Myocyte (in vitro differentiated cells): Measurements from ENCODE around the gene PSMD2. TPM values are rescaled to one million over a fixed set of nuclear protein-coding genes. Genes with fewer than 3 reads are reported as not detected.
"Not testable (repeated sequence)": the region's sequence is repeated elsewhere in the genome, so short reads cannot be mapped to it uniquely, and the experiment has no call there.

Experiments
- DNase-seq: peaks from one replicate; pipeline ENCODE4 v3.0.0-alpha.2; 2012; ENCODE audit warnings: low read depth
- total RNA-seq: library from RNA; depleted of rRNA; stranded (reverse); fragments of >200 nt; gene quantifications from 2 replicates; pipeline ENCODE4 v1.2.3, GENCODE V29; 2014

The PSMD2 gene
- total RNA-seq, 1 donor from 2014 or later = 540 TPM

GRCh38 chr3:184337981-184338380, 38.9 kb downstream of the PSMD2 start:
- DNase-seq = no peak

- no peak for DNase-seq
Observed at GRCh38 chr3:184338511-184338945, 39.5 kb downstream of the PSMD2 start.

DNA sequence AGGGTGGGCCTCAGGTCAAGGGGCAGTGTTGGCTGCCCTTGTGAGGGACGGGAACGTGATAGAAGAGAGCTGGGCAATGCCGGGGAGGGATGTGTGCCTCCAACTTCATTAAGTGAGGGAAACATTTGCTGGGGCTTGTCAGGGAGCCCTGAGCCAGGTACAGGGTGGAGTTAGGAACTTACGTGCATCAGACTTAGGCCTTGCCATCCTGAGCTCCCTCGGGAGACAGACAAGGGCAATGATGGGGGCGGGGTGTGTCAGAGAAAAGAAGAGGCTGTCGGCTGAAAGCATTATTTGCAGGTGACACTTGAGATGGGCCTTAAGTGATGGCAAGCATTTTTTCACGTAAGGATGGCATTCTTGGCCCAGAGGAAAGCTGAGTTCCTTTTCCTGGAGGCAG, 40.0 kb downstream of the PSMD2 start:
- DNase-seq = no peak

DNA sequence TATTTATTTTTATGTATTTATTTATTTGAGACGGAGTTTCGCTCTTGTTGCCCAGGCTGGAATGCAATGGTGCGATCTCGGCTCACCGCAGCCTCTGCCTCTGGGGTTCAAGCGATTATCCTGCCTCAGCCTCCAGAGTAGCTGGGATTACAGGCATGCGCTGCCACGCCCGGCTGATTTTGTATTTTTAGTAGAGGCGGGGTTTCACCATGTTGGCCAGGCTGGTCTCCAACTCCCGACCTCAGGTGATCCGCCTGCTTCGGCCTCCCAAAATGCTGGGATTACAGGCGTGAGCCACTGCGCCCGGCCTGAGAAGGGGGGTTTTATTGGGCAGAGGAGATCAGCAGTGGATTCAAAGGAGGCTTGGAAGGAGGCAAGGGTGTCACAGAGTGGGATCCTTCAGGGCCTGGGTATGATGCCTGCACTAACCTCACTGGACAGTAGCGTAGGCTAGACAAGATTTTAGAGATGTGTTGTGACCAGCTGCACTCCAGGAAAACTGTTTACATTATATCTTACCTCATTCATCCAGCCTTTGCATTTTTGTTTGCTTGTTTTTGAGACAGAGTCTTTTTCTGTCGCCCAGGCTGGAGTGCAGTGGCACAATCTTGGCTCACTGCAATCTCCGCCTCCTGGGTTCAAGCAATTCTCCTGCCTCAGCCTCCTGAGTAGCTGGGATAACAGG, 40.6 kb downstream of the PSMD2 start:
- not testable (repeated sequence) for DNase-seq

DNA sequence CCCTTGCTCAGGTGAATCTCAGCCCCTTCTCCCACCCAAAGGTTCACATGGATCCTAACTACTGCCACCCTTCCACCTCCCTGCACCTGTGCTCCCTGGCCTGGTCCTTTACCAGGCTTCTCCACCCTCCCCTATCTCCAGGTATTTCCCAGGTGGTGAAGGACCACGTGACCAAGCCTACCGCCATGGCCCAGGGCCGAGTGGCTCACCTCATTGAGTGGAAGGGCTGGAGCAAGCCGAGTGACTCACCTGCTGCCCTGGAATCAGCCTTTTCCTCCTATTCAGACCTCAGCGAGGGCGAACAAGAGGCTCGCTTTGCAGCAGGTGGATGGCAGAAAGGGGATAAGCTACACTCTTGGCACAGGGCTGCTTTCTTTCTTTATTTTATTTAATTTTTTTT, 42.9 kb downstream of the PSMD2 start:
- DNase-seq = no peak

DNA sequence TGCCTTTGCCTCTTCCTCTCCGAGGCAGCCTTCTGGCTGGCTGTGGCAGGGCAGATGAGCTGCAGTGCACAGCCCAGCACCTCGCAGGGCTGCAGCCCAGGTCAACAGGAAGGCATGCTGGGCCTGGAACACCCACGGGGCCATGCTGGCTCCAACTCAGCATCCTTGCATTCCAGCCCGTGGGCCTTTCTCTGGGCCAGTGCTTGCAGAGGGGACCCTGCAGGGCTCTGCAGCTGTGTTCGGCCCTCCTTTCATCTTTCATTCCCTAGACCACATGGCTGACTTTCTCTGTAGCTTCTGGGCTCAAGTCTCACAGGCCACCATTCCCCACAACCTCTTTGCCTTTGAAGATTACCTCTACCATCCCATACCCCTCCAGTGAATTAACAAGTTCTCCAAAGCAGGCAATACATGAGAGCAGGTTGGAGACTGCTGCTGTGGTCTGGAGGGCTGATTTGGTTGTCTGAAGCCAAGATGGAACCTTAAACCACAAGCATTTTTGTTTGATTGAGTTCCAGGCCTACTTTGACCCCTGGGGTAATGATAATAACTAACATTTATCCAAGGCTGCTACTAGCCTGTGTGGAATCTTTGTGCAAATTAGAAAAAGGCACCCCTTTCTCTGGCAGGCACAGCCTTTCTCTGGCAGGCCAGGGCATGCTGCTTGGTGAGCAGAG, 44.3 kb downstream of the PSMD2 start:
- no peak for DNase-seq

DNA sequence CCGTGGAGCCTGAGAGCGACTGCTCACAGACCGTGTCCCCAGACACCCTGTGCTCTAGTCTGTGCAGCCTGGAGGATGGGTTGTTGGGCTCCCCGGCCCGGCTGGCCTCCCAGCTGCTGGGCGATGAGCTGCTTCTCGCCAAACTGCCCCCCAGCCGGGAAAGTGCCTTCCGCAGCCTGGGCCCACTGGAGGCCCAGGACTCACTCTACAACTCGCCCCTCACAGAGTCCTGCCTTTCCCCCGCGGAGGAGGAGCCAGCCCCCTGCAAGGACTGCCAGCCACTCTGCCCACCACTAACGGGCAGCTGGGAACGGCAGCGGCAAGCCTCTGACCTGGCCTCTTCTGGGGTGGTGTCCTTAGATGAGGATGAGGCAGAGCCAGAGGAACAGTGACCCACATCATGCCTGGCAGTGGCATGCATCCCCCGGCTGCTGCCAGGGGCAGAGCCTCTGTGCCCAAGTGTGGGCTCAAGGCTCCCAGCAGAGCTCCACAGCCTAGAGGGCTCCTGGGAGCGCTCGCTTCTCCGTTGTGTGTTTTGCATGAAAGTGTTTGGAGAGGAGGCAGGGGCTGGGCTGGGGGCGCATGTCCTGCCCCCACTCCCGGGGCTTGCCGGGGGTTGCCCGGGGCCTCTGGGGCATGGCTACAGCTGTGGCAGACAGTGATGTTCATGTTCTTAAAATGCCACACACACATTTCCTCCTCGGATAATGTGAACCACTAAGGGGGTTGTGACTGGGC, 45.7 kb downstream of the PSMD2 start:
- no peak for DNase-seq

GRCh38 chr3:184345317-184346144, 46.5 kb downstream of the PSMD2 start:
- DNase-seq = peak; percentile 71

DNA sequence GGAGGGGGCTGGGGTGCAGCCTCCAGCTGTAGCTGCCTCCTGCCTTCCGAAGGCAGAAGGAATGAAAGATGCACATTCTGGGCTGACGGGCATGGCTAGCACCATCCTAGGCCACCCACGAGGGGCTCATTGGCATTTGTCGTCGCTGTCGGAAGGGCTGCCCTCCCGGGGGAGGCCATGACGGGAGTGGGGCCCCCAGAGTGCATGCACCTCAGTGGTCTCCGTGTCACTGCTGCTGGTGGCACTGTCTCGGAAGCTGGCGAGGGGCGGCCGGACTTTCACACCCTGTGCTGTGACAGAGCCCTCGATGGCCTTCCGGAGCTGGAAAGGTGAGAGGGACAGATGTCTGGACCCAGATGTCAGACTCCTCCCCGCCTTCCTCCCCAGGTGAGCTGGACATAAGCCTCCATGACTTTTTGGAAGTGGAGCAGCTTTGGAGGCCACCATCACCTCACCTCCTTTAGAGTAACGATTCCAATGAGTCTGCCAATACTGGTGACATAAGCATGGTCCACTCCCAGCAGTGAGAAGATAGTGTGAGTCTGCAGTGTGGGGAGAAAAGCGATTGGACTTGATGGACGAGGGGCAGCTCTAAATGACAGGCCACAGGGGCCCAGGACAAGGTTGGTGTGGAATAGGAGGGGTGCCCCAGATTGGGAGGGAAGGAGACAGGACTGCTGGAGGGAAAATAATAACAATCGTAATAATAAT, 47.6 kb downstream of the PSMD2 start:
- DNase-seq = no peak

- DNase-seq = no peak
Observed at GRCh38 chr3:184347321-184348056, 48.4 kb downstream of the PSMD2 start.

- no peak for DNase-seq
Observed at GRCh38 chr3:184348057-184348382, 49.0 kb downstream of the PSMD2 start.

DNA sequence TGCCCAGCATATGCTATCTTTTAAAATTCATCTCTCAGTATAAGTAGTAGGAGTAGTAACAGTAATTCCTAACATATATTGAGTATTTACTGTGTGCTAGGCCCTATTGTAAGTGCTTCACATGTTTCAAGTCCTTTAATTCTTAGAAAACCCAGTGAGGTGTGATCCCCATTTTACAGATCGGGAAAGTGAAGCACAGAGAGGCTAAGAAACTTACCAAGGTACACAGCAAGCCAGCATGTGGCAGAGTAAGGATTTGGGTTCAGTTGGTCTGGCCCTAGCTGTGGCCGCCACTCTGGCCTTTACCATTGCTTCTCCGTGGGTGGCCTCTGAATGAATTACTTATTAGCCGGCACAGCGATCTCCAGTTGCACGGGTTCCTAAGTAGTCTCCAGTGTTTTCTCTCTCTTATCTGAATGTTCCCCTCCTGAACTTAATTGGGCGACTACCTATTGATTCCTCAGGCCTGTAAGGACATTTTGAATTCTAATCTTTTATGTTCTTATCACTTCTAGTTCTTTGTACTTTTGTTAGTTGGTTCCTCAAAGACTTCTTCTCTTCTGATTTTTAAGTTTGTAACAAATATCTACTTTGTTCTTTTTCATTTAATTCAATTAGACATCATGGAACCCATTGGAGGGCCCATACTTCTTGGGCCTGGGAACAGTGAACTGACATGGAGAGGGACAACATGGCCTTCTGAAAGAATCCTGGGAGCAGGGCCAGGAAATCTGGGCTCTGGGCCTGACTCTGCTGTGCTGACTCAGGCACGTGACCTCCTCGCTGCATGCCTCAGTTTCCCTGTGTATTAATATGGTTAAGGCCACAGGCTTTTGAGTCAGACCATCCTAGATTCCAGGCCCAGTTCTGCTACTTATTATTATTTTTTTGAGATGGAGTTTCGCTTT, 50.8 kb downstream of the PSMD2 start:
- no peak for DNase-seq

DNA sequence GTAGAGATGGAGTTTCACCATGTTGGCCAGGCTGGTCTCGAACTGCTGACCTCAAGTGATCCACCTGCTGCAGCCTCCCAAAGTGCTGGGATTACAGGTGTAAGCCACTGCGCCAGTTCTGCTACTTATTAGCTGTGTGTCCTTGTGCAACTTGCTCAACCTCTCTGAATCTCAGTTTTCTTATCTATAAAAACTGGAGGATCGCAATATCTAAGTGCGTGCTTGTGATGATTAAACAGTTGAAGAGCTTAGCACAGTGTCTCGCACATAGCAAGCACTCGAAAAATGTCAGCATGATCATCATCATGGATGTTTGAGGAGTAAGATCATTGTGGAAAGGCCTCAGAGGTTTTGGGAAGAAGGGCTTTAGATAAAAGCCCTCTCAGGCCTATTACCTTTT, 51.6 kb downstream of the PSMD2 start:
- DNase-seq = no peak

GRCh38 chr3:184351511-184352148, 52.6 kb downstream of the PSMD2 start:
- no peak for DNase-seq

GRCh38 chr3:184352149-184352785, 53.2 kb downstream of the PSMD2 start:
- DNase-seq = no peak

- DNase-seq = no peak
Observed at GRCh38 chr3:184352897-184353545, 54.0 kb downstream of the PSMD2 start.

GRCh38 chr3:184353546-184353941, 54.5 kb downstream of the PSMD2 start:
- no peak for DNase-seq
